Trophoblast cell (in vitro differentiated cells and primary cell): ENCODE measurements around the gene SUSD2.

ENCODE experiments used
- DNase-seq, 2 donors: peaks; one replicate each; pipeline ENCODE4 v3.0.0-alpha.2; 2016
- H2AFZ ChIP-seq: 2 replicates; pipeline ENCODE4 v1.6.1; 2013; ENCODE audit warnings: low read length, moderate library complexity, mild to moderate bottlenecking; ENCODE audit not compliant: insufficient read depth, poor library complexity
- H2AK5ac ChIP-seq: 2 replicates; pipeline ENCODE4 v1.6.1; 2013; ENCODE audit warnings: mild to moderate bottlenecking, low read length
- H2BK120ac ChIP-seq: 2 replicates; pipeline ENCODE4 v1.6.1; 2013; ENCODE audit warnings: low read length, mild to moderate bottlenecking, moderate library complexity; ENCODE audit not compliant: insufficient read depth, poor library complexity
- H2BK12ac ChIP-seq: 2 replicates; pipeline ENCODE4 v1.6.1; 2013; ENCODE audit warnings: mild to moderate bottlenecking, low read length, moderate library complexity
- H2BK5ac ChIP-seq: 2 replicates; pipeline ENCODE4 v1.6.1; 2013; ENCODE audit warnings: low read length, low read depth, moderate library complexity, mild to moderate bottlenecking; ENCODE audit not compliant: poor library complexity
- H3K14ac ChIP-seq: 2 replicates; pipeline ENCODE4 v1.6.1; 2013; ENCODE audit warnings: mild to moderate bottlenecking, low read length
- H3K18ac ChIP-seq: 2 replicates; pipeline ENCODE4 v1.6.1; 2013; ENCODE audit warnings: mild to moderate bottlenecking, low read length
- H3K23ac ChIP-seq: 2 replicates; pipeline ENCODE4 v1.6.1; 2013; ENCODE audit warnings: low read length
- H3K27ac ChIP-seq: 2 replicates; pipeline ENCODE4 v1.5.1; 2013; ENCODE audit warnings: low read depth, mild to moderate bottlenecking, inconsistent platforms, low read length, moderate library complexity
- H3K27me3 ChIP-seq: 2 replicates; pipeline ENCODE4 v1.6.1; 2013; ENCODE audit warnings: inconsistent platforms, mild to moderate bottlenecking, low read length, moderate library complexity; ENCODE audit not compliant: insufficient read depth
- H3K36me3 ChIP-seq, 2 experiments: 1 replicate in 1 of 2; 2 replicates in 1 of 2; pipeline ENCODE4 v1.6.1; 2013; ENCODE audit warnings: low read length in 2 of 2, mild to moderate bottlenecking in 2 of 2, moderate library complexity in 1 of 2; ENCODE audit not compliant: insufficient read depth in 2 of 2, control insufficient read depth in 1 of 2
- H3K4ac ChIP-seq: 2 replicates; pipeline ENCODE4 v1.6.1; 2013; ENCODE audit warnings: low read depth, mild to moderate bottlenecking, low read length, moderate library complexity
- H3K4me1 ChIP-seq, 2 experiments: 1 replicate in 1 of 2; 2 replicates in 1 of 2; pipeline ENCODE4 v1.6.1; 2013; ENCODE audit warnings: low read length in 2 of 2, mild to moderate bottlenecking in 2 of 2, moderate library complexity in 1 of 2; ENCODE audit not compliant: insufficient read depth in 2 of 2, control insufficient read depth in 1 of 2
- H3K4me2 ChIP-seq: 2 replicates; pipeline ENCODE4 v1.6.1; 2013; ENCODE audit warnings: inconsistent platforms, mild to moderate bottlenecking, low read length, moderate library complexity
- H3K4me3 ChIP-seq: 2 replicates; pipeline ENCODE4 v1.5.1; 2013; ENCODE audit warnings: mild to moderate bottlenecking, low read depth, low read length, inconsistent platforms
- H3K79me1 ChIP-seq: one replicate; pipeline ENCODE4 v1.6.1; 2013; ENCODE audit warnings: low read length
- H3K79me2 ChIP-seq: 2 replicates; pipeline ENCODE4 v1.6.1; 2013; ENCODE audit warnings: low read length, mild to moderate bottlenecking; ENCODE audit not compliant: control insufficient read depth, insufficient read depth, poor library complexity
- H3K9ac ChIP-seq: 2 replicates; pipeline ENCODE4 v1.6.1; 2013; ENCODE audit warnings: mild to moderate bottlenecking, low read length
- H3K9me3 ChIP-seq: 2 replicates; pipeline ENCODE4 v1.6.1; 2013; ENCODE audit warnings: low read depth, mild to moderate bottlenecking, control low read depth, inconsistent platforms, low read length; ENCODE audit not compliant: insufficient read depth
- H4K12ac ChIP-seq: 2 replicates; pipeline ENCODE4 v1.6.1; 2013; ENCODE audit warnings: low read depth, mild to moderate bottlenecking, low read length, moderate library complexity
- H4K8ac ChIP-seq: 2 replicates; pipeline ENCODE4 v1.6.1; 2013; ENCODE audit warnings: low read depth, mild to moderate bottlenecking, low read length, moderate library complexity
- H4K91ac ChIP-seq: one replicate; pipeline ENCODE4 v1.6.1; 2013; ENCODE audit warnings: low read depth, mild to moderate bottlenecking, low read length, moderate library complexity
- WGBS: extraction: QIAGEN DNeasy Blood & Tissue Kit; methylation state at CpG from one replicate; pipeline ENCODE4 v1.1.7; 2013; ENCODE audit warnings: missing lambda C conversion rate; ENCODE audit not compliant: insufficient read length, insufficient coverage; ENCODE audit errors: extremely low coverage; 5-methylcytosine and 5-hydroxymethylcytosine counted together

Gene SUSD2

GRCh38 chr22:24154826-24155225 lies 26.5 kb upstream of the SUSD2 start:
- WGBS: no CpG with 5 or more reads among the region's 5 CpGs

DNA sequence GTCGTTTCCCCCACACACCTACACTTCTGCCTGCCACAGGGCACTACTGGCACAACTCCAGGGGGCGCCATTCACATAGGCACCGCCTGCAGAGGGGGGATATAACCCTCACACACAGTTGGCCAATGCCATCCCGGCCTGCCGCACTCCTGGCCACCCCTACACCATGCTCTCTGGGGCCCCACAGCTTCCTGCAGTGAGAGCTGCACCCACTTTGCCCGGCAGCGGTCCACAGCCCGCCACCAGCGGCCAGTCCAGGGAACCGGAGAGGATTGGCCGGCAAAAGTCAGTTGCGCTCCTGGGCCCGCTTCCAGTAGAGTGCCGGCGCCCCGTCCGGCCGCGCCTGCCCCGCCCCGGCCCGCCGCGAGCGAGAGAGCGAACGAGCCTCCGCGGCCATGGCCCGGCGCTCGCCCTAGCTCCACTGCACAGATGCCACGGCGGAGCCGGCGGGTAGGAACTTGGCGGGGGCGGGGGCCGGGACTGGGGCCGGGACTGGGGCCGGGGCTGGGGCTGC lies 25.6 kb upstream of the SUSD2 start:
- WGBS: no CpG with 5 or more reads among the region's 41 CpGs
- no peak overlapping the region for H3K23ac ChIP-seq
- H2BK12ac ChIP-seq: no peak overlapping the region
- H3K27me3 ChIP-seq: peaks cover 4% of the 10 kb centered on the region
- no peak overlapping the region for H2BK5ac ChIP-seq
- peak overlapping the region; percentile 7 for H3K4me3 ChIP-seq
- H3K9ac ChIP-seq: no peak overlapping the region
- no peak overlapping the region for H4K12ac ChIP-seq
- peak overlapping the region; percentile 96 for H3K4me2 ChIP-seq
- peaks cover 13 to 18% of the 10 kb centered on the region in 2 experiments for H3K4me1 ChIP-seq
- no peak overlapping the region for H3K27ac ChIP-seq
- H3K79me1 ChIP-seq: no peaks in the 10 kb centered on the region
- no peak overlapping the region for H4K91ac ChIP-seq
- no peak overlapping the region for H3K14ac ChIP-seq
- no peaks in the 10 kb centered on the region for H3K9me3 ChIP-seq
- peak in 1 of 2 donors; percentile 53 for DNase-seq
- H4K8ac ChIP-seq: no peak overlapping the region
- H2AFZ ChIP-seq: no peak overlapping the region
- H3K18ac ChIP-seq: no peak overlapping the region
- H2BK120ac ChIP-seq: no peak overlapping the region
- H3K36me3 ChIP-seq: peaks cover 6 to 10% of the 10 kb centered on the region in 2 experiments
- H3K4ac ChIP-seq: no peak overlapping the region
- H3K79me2 ChIP-seq: no peaks in the 10 kb centered on the region
- no peak overlapping the region for H2AK5ac ChIP-seq

More at GRCh38 chr22:24154826-24155225, 26.5 kb upstream of the SUSD2 start:
- H2BK120ac ChIP-seq: no peak overlapping the region
- no peak overlapping the region for H3K4me2 ChIP-seq
- H3K23ac ChIP-seq: no peak overlapping the region
- no peak overlapping the region for H2BK5ac ChIP-seq
- H4K12ac ChIP-seq: no peak overlapping the region
- H3K4me1 ChIP-seq: peaks cover 13 to 18% of the 10 kb centered on the region in 2 experiments
- H3K18ac ChIP-seq: no peak overlapping the region
- no peak overlapping the region for H2AFZ ChIP-seq
- no peaks in the 10 kb centered on the region for H3K79me2 ChIP-seq
- H4K91ac ChIP-seq: no peak overlapping the region
- H4K8ac ChIP-seq: no peak overlapping the region
- no peak overlapping the region for H2BK12ac ChIP-seq
- DNase-seq: peak; percentile 52 to 73
- no peak overlapping the region for H3K4ac ChIP-seq
- no peak overlapping the region for H3K14ac ChIP-seq
- H3K9me3 ChIP-seq: no peaks in the 10 kb centered on the region
- H3K9ac ChIP-seq: no peak overlapping the region
- no peaks in the 10 kb centered on the region for H3K79me1 ChIP-seq
- H3K27me3 ChIP-seq: peaks cover 4% of the 10 kb centered on the region
- no peak overlapping the region for H3K27ac ChIP-seq
- H3K36me3 ChIP-seq: peaks cover 4 to 12% of the 10 kb centered on the region in 2 experiments
- no peak overlapping the region for H3K4me3 ChIP-seq
- H2AK5ac ChIP-seq: no peak overlapping the region

DNA sequence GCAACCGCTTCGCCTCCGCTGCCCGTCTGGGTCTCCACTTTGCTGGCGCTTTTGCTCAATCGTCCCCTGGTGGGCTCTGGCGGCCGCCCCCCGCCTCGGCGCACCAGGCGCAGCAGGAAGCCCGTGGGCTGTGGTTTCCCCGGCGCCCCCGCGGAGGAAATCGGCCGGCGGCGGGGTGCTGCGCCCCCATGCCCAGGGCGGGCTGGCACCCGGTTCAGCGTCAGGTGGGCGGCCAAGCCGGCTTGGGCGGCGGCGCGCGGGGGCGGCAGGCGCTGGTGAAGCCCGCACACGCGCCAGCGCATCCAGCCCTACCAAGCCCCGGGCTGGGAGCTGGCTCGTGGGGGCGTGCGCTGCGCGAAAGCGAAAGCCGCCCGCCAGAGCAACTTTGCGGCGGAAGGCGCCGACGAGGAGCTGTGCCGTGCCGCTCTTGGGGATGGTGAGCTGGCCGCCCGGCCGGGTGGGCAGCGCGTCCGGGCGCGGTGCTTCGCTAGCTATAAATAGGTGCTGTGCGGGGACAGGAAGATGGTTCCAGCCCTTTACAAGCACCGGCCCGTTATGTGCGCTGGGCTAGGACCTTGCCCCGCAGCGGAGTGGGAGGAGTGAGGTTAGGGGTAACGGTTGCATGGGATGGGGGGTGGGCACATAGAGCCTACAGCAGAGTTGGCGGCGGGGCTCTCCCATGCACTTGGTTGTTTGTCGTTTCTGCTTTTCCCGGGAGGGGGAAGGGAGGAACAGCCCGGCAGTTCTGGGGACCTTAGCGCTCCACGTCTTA lies 25.0 kb upstream of the SUSD2 start:
- Histone ChIP-seq H3K4ac (no peak overlapping the region), H3K4me1 (peaks cover 13 to 18% of the 10 kb centered on the region in 2 experiments), H3K9ac (peak overlapping the region; percentile 48), H3K18ac (peak overlapping the region; percentile 16), H3K79me2 (no peaks in the 10 kb centered on the region), H2AK5ac (no peak overlapping the region), H2BK5ac (no peak overlapping the region), H3K9me3 (no peaks in the 10 kb centered on the region), H3K27me3 (peaks cover 4% of the 10 kb centered on the region), H3K79me1 (no peaks in the 10 kb centered on the region), H4K91ac (no peak overlapping the region), H3K4me3 (peak overlapping the region; percentile 45), H3K23ac (no peak overlapping the region), H2AFZ (no peak overlapping the region), H3K14ac (no peak overlapping the region), H3K36me3 (peaks cover 6 to 10% of the 10 kb centered on the region in 2 experiments), H2BK12ac (no peak overlapping the region), H4K12ac (no peak overlapping the region), H3K27ac (no peak overlapping the region), H2BK120ac (no peak overlapping the region), H4K8ac (peak overlapping the region; percentile 22), H3K4me2 (peak overlapping the region; percentile 96)
- peak in 1 of 2 donors; percentile 45 for DNase-seq
- no CpG with 5 or more reads among the region's 77 CpGs for WGBS

DNA sequence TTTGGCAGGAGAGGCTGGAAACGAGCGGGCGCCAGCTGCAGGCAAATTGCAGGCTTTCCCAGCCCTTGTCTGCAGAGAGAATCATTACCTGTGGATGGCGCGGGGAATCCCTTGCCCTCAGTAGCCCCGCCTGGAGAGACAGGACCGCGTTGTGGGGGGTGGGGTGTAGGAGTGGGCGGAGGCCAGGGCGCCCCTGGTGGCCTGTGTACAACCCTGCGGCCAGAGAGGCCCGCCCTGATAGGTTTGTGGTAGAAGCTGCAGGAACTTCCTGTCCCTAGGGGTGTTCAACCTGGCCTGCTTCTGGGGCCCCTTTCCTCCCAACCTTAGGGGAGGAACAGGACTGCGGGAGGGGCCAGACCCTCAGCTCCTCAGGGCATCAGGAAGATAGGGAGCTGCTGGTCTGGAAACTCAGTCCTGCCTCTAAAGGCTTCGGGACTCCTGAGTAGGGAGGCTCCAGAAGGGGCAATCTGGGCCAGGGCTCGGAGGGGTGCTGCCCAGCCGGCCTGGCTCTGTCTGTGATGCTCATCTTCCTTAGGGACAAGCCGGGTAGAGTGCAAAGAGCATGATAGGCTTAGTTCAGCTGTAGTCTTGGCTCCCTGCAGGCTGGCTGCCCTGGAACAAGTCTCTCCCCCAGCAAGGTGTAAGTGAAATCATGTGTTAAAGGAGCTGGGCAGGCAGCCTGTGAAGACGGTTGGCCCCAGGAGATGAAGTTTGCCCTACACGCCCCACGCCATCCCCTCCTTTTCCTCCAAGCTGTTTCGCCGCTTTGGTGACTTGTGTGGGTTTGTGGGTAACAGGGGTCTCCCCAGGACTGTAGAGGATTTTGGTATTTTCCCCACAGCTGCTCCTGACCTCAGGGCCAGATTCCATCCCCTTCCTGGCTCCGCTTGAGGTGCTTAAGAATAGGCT lies 24.1 kb upstream of the SUSD2 start:
- H2BK5ac ChIP-seq: no peak overlapping the region
- H2BK120ac ChIP-seq: no peak overlapping the region
- H3K27me3 ChIP-seq: peaks cover 4% of the 10 kb centered on the region
- peaks cover 13 to 18% of the 10 kb centered on the region in 2 experiments for H3K4me1 ChIP-seq
- H3K27ac ChIP-seq: no peak overlapping the region
- H3K36me3 ChIP-seq: peaks cover 5 to 6% of the 10 kb centered on the region in 2 experiments
- H4K91ac ChIP-seq: no peak overlapping the region
- H3K18ac ChIP-seq: no peak overlapping the region
- H3K23ac ChIP-seq: no peak overlapping the region
- H2AFZ ChIP-seq: no peak overlapping the region
- no peak overlapping the region for H4K8ac ChIP-seq
- no peak overlapping the region for H3K4ac ChIP-seq
- no peak overlapping the region for H2BK12ac ChIP-seq
- H3K4me3 ChIP-seq: peak overlapping the region; percentile 45
- peak; percentile 63 to 69 for DNase-seq
- no peak overlapping the region for H3K14ac ChIP-seq
- H2AK5ac ChIP-seq: no peak overlapping the region
- H3K79me2 ChIP-seq: no peaks in the 10 kb centered on the region
- no peak overlapping the region for H4K12ac ChIP-seq
- no CpG with 5 or more reads among the region's 23 CpGs for WGBS
- no peak overlapping the region for H3K9ac ChIP-seq
- H3K79me1 ChIP-seq: no peaks in the 10 kb centered on the region
- peak overlapping the region; percentile 96 for H3K4me2 ChIP-seq
- H3K9me3 ChIP-seq: no peaks in the 10 kb centered on the region
